ENCODE measurements around the gene NAV1.
"Not testable (repeated sequence)": the region's sequence is repeated elsewhere in the genome, so short reads cannot be mapped to it uniquely, and the experiment has no call there.

The NAV1 gene, protein sequence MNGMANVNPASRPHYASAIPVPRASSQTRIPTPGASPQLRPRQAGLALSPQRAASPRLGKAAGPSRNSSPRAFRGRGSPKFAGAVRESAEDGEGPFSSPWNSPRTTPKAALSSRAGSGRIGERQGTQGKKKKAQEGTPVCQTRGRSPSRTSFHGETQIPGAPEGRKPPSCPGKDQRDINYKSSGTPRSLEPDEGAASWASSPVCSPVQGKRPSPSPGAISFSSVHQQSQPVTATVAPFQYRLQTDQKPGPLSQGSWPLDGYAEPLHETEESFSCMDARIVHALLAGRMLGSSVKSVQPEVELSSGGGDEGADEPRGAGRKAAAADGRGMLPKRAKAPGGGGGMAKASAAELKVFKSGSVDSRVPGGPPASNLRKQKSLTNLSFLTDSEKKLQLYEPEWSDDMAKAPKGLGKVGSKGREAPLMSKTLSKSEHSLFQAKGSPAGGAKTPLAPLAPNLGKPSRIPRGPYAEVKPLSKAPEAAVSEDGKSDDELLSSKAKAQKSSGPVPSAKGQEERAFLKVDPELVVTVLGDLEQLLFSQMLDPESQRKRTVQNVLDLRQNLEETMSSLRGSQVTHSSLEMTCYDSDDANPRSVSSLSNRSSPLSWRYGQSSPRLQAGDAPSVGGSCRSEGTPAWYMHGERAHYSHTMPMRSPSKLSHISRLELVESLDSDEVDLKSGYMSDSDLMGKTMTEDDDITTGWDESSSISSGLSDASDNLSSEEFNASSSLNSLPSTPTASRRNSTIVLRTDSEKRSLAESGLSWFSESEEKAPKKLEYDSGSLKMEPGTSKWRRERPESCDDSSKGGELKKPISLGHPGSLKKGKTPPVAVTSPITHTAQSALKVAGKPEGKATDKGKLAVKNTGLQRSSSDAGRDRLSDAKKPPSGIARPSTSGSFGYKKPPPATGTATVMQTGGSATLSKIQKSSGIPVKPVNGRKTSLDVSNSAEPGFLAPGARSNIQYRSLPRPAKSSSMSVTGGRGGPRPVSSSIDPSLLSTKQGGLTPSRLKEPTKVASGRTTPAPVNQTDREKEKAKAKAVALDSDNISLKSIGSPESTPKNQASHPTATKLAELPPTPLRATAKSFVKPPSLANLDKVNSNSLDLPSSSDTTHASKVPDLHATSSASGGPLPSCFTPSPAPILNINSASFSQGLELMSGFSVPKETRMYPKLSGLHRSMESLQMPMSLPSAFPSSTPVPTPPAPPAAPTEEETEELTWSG (N-terminal part only)

GRCh38 chr1:201538612-201539551 is at the start of gene NAV1:
NAV1 (plus strand) TSS chr1:201539127; CDS start chr1:201622885, 83,758 bp downstream.
- no peak for DNase-seq

- no peak for DNase-seq
These were observed 49.2 kb upstream of the NAV1 start for GRCh38 chr1:201489643-201490261.

- DNase-seq, result no peak
These were observed 48.2 kb upstream of the NAV1 start for GRCh38 chr1:201490708-201491131.

DNA sequence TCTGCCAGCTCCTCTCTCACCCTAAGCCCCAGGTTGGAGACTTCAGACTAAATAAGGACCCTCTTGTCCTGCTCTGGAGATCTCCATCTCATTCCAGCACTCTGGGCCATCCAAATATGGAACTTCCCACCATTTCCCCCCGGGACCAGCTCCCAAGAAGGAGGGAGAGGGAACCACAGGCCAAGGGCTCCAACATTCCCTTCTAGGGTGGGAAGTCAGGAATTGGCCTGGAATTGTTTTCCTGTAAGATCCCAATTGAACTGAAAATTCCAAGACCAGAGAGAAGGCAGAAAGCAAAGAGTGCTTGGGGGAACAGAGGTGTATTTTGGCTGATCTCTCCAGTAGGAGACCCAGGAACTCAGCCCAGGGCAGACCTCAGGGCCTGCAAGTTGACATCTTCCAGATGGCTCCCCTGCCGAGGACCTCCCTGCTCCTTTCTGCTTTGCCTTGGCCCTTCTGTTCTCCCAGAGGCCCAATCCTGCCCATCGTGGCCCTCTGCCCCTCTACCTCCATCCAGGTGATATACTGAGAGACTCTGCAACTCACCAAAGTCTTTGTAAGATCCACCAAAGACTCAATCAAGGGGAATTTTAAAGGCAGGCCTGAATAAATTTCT is 46.9 kb upstream of the NAV1 start:
- DNase-seq, result no peak

DNA sequence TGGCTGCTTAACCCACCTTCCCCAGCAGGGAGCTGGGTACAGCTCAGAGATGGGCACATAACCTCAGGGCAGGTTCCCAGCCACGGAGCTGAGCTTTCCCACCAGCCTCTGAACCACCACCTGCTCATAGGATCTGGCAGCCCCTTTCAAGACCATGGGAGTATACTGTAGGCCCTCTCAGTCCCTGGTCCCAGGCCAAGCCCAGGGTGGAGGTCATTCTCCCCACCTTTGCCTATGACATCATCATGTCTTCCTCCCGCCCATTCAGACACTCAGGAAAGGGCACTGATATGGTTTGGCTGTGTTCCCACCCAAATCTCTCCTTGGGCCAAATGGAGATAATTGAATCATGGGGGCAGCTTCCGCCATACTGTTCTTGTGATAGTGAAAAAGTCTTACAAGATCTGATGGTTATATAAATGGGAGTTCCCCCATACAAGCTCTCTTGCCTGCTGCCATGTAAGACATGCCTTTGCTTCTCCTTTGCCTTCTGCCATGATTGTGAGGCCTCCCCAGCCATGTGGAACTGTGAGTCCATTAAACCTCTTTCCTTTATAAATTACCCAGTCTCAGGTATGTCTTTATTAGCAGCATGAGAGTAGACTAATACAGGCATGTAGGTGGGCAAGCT is 45.8 kb upstream of the NAV1 start:
- DNase-seq, result not testable (repeated sequence)

DNA sequence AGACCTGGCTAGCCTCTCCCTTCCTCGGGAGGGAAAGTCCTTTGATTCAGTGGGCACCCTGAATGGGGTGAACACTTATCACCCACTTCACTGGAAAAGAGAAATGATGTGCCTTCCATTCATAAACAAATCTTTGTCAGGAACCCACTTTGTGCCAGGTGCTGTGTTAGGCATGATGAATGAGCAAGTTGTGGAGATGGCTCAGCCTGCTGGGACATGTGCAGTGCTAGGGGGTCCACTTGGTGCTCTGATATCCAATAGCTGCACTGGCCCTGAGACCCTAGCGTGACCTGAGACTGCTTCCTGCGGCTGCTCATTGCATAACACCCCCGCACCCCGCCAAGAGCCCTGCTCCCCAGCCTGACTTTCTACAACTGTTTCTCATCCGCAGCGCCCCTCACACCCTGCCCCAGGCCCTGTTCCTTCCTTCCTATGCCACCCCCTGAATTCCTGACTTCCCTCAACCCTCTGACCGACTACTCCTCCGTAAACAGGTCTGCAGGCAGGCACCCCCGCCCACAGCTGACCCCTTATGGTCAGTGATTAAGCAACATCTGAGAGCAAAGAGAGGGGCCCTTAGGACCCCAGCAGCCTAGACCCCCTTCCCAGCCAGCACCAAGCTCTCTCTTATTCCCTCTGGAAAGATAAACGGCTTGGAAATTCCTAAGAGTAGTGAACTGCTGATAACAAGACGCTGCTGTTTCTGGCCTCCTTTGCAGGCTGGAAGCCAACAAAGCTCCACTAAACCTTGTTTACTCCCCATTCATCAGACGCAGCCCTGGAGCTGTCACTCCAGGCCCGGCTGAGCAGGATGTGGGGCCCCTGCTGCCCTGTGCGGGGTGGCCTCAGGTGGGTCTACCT is 44.9 kb upstream of the NAV1 start:
- no peak for DNase-seq

DNA sequence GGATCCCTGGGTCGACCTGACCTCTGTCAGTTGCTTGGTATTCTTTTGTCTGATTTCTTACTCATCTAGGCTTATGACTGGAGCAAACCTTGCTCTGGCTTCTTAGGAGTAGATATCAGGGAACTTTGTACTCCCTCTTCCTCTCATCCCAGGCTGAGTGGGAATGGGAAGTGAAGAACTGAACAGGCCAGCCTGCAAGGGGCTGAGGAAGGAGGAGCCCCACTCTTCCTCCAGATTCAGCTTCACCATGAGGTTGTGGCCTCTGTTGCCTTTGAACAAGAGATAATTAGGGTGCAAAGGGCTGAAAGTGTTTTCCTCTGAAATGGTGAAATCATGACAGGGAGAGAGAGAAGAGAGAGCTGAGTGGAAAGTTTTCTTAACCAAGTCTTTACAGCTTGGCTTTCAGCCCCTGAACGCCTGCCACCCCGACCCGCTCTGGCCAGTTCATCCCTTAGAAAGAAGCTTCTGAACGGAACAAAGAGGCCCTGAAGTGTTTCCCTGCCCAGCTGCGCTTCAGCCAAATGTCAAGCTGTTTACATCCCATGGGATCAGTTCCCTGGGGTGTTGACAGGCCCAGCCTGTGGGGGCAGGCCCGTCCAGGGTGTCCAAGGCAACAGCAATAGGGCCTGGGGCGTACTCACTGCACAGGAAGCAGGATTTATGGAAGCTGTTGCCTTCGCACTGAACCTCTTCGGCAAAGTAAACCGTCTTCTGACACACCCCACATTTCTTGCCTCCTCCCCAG is 43.2 kb upstream of the NAV1 start:
- no peak for DNase-seq

DNA sequence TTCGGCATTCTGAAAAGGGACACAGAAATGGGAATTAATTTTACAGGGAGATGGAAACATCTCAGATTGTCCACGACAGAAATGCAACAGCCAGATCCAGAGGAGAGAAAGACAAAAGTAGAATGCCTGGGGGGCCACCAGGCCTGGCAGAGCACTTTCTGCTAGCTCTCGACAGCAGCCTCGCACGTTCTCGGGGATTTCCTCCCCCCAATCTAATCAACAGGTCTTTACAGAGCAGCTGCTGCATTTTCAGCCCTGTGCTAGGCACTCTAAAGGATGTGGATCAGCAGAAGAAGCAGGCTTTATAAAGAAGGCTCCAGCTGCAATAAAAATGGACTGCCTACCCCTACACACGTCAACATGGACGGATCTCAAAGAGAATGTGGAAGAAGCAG is 42.6 kb upstream of the NAV1 start:
- no peak for DNase-seq

- DNase-seq, result no peak
These were observed 40.9 kb upstream of the NAV1 start for GRCh38 chr1:201497935-201498509.

GRCh38 chr1:201498621-201499020 is 40.3 kb upstream of the NAV1 start:
- no peak for DNase-seq

GRCh38 chr1:201499191-201499590 is 39.7 kb upstream of the NAV1 start:
- no peak for DNase-seq

DNA sequence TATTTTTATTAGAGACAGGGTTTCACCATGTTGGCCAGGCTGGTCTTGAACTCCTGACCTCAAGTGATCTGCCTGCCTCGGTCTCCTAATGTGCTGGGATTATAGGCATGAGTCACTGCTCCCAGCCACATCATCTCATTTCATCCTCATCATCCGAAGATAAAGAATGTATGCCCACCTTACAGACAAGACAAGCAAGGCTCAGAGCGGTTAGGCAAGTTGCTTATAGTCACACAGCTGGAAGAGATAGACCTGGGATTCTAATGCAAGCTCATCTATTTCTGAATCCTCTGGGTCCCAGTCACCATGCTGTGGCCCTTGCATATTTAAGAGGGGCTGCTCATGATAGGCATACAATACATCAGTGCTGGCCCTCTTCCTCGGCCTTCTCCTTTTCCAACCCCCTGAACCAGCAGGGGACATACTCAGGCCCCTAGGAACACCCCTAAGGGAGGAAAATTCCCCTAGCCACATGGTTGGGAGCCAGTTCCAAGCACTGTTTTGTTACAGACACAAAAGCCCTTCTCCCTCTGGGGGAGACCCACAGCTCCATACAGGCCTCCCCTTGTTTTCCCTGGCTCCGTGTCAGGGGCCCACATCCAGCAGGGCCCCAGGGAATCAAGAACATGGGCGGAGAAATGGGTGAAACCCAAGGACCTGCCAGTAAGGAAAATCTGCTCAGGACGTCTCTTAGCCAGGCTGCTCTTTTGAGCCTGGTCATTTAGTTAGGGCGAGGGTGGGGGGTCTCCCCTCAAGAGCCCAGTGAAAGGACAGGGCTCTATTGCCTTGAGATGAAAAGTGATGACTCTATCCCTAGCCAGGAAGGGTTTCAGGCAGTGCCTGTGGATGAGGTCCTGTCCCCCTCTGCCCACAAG is 38.9 kb upstream of the NAV1 start:
- no peak for DNase-seq

GRCh38 chr1:201500670-201501120 is 38.2 kb upstream of the NAV1 start:
- DNase-seq, result no peak

GRCh38 chr1:201501144-201501543 is 37.8 kb upstream of the NAV1 start:
- DNase-seq, result no peak

DNA sequence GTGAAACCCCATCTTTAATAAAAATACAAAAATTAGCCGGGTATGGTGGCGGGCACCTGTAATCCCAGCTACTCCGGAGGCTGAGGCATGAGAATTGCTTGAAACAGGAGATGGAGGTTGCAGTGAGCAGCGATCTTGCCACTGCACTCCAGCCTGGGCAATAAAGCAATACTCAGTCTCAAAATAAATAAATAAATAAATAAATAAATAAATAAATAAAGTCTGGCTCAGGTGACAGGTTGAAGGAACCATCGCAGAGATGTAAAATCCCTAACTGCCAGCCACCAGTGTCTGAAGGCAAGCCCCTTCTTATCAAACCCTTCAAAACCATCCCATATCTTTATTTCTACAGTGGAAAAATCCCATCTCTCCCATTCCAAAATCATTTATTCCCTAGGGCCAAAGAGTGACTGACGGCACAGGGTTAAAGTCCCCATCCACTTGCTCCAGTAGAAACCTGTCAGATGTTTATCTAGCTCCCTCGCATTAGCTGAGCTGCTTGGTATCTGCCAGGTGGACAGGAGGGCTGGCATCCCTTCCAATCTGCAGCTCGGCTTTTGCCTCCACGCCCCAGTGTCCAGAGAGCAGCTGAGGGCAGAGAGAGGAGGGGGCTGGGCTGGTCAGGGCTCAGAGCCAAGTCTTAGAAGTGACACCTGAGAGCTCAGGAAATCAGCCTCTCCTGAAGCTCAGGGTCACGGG is 37.0 kb upstream of the NAV1 start:
- DNase-seq, result no peak

DNA sequence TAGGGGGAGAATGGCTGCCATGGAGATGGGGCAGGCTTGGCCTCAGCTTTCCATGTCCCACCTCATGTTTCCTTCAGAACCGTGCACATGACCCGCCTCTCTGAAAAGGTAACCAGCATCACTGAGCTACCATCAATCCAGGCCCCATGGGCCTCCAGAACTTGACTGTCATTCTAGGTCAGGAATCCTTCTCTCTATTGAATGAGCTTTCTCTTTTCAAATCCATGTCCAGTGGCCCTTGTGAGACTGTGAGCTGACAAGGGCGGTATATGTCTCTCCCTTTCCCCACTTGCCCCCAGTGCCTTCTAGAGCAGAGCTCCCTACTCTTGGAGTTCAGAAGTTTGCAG is 36.4 kb upstream of the NAV1 start:
- DNase-seq, result no peak

Measured in activated CD4-positive, alpha-beta T cell treated with anti-CD3 and anti-CD28 coated beads for 4 hours (primary cell).